GM19452 (cell line): ENCODE measurements around the gene SMOC1.

ENCODE experiments used
- ATAC-seq: cut with Tn5 transposase; IDR thresholded peaks from one replicate; pipeline ENCODE4 v1.9.1; 2021; ENCODE audit not compliant: unreplicated experiment

SMOC1 gene

GRCh38 chr14:69938751-69939150 lies 59.5 kb downstream of the SMOC1 start:
- no peak for ATAC-seq

GRCh38 chr14:69941768-69942742 lies 62.8 kb downstream of the SMOC1 start:
- ATAC-seq = no peak

- no peak for ATAC-seq
These were observed 64.0 kb downstream of the SMOC1 start for GRCh38 chr14:69943084-69943780.

GRCh38 chr14:69945347-69945746 lies 66.1 kb downstream of the SMOC1 start:
- no peak for ATAC-seq

- no peak for ATAC-seq
These were observed 66.7 kb downstream of the SMOC1 start for GRCh38 chr14:69945912-69946311.

GRCh38 chr14:69948351-69948750 lies 69.1 kb downstream of the SMOC1 start:
- no peak for ATAC-seq

- no peak for ATAC-seq
These were observed 72.0 kb downstream of the SMOC1 start for GRCh38 chr14:69951263-69951662.

- no peak for ATAC-seq
These were observed 72.7 kb downstream of the SMOC1 start for GRCh38 chr14:69951935-69952334.

GRCh38 chr14:69953266-69953915 lies 74.2 kb downstream of the SMOC1 start:
- ATAC-seq = no peak

GRCh38 chr14:69955855-69956845 lies 76.9 kb downstream of the SMOC1 start:
- no peak for ATAC-seq

GRCh38 chr14:69956970-69957369 lies 77.8 kb downstream of the SMOC1 start:
- no peak for ATAC-seq

GRCh38 chr14:69957986-69958385 lies 78.8 kb downstream of the SMOC1 start:
- ATAC-seq = no peak

GRCh38 chr14:69959136-69959535 lies 79.9 kb downstream of the SMOC1 start:
- ATAC-seq = no peak

- ATAC-seq = no peak
These were observed 81.1 kb downstream of the SMOC1 start for GRCh38 chr14:69960296-69960695.

- ATAC-seq = no peak
These were observed 84.8 kb downstream of the SMOC1 start for GRCh38 chr14:69963966-69964365.

- ATAC-seq = no peak
These were observed 85.6 kb downstream of the SMOC1 start for GRCh38 chr14:69964841-69965240.

- no peak for ATAC-seq
These were observed 88.9 kb downstream of the SMOC1 start for GRCh38 chr14:69968132-69968531.

GRCh38 chr14:69968681-69969080 lies 89.5 kb downstream of the SMOC1 start:
- ATAC-seq = no peak

GRCh38 chr14:69972755-69973154 lies 93.5 kb downstream of the SMOC1 start:
- ATAC-seq = no peak

- ATAC-seq = no peak
These were observed 94.6 kb downstream of the SMOC1 start for GRCh38 chr14:69973846-69974245.
